ENCODE measurements around the gene AQP7.
"Not testable (repeated sequence)": the region's sequence is repeated elsewhere in the genome, so short reads cannot be mapped to it uniquely, and the experiment has no call there.

Gene AQP7

GRCh38 chr9:33366979-33367480, 35.3 kb downstream of the AQP7 start:
- DNase-seq = no peak

DNA sequence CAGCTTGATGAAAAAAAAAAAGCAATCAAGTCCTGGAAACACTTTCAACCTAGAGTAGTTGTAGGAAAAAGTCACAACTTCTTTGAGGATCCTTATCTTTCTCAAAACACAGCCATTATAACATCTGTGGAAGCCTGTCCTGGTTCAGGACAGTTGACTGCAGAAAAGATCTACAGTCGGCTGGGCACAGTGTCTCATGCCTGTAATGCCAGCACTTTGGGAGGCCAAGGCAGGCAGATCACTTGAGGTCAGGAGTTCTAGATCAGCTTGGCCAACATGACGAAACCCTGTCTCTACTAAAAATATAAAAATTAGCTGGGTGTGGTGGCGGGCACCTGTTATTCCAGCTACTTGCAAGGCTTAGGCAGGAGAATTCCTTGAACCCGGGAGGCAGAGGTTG, 37.6 kb downstream of the AQP7 start:
- DNase-seq = not testable (repeated sequence)

DNA sequence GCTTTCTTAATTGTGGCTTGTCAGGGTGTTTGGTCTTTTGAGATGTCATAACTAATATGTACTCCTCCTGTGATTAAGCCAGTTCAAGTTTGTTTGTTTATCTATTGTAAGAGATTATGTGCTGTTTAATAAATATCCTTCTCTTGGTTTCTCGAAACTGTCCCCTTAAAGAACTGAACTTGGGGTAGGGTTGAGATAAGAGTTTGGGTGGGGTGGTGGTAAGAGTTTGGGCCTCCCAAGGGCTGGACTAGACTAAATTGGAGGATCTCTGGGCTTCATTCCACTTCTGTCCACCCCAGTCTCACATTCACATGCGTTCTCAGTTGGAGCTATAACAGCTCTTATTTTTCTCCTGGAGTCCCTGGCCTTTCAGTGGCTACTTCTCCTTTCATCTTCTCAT, 38.2 kb downstream of the AQP7 start:
- DNase-seq = no peak

GRCh38 chr9:33358641-33359040, 43.7 kb downstream of the AQP7 start:
- not testable (repeated sequence) for DNase-seq

DNA sequence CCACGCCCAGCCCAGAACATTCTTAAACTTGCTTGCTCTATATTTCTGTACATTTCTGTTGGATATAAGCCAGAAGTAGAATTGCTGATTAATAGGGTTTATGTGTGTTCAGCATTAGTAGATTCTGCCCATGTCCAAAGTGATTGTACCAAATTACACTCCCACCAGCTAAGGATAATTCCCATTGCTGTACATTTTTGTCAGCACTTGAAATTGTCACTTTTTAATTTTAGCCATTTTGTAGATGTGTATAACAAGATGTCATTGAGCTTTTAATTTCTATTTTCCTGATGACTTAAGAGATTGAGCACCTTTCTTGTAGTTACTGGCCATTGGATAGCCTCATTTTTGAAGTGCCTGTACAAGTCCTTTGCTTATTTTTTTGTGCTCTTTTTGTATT, 46.4 kb downstream of the AQP7 start:
- DNase-seq = no peak

GRCh38 chr9:33354651-33355211, 47.6 kb downstream of the AQP7 start:
- DNase-seq = no peak

- no peak for DNase-seq
Measured at GRCh38 chr9:33351547-33351946, 50.8 kb downstream of the AQP7 start.

DNA sequence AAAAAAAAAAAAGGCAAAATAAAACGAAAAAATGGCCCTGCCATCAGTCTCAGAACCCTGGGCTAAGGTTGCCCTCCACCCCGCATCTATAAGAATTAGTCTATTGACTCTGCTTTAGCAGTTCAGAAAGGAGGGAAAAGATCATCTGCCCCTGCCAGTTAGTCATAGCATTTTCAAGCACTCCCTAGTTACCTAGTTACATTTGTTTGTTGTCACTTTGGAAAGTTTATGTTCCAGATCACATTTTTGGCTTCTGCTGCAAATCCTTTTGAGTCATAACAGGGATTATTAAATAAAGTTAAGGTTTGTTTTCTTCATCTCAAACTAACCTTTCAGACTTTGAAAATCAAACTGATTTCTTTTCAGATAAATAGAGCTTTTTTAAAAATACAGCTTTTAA, 52.1 kb downstream of the AQP7 start:
- DNase-seq = no peak

- DNase-seq = no peak
Measured at GRCh38 chr9:33349743-33350142, 52.6 kb downstream of the AQP7 start.

DNA sequence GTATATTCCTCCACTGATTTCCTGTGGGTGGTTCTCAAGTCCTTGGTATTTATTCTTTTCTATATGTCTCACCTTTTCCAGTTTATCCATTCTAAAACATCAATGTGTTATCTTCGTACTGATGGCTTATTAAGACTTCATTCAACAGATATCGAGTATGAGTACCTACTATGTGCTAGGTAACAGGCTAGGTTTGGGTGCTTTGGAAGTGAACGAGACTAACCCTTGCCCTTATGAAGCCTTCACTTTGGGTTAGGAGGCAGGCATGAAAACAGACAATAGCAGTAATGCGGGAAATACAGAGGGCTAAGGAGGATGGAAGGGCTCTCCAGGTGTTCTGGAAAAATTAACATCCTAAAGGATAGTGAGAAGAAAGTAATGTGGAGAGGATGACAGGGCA, 53.4 kb downstream of the AQP7 start:
- DNase-seq = no peak

DNA sequence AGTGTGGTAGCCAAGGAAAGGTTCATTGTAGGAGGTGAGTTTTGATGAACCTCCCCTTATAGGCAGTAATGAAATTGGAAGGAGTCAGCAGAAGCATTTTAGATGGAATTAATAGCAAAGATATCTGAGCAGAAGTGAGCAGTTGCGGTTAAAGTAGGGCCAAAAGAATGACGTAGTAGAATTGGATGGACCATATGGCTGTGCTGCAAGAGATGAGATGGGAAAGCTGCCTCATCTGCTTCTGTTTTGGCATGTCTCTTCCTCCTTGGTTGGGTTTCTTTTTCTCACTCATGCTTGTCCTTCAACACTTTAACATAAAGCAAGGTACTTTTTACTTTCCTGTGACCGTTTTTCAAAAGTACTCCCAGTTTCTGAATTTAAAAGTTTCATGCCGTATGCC, 55.8 kb downstream of the AQP7 start:
- no peak for DNase-seq

DNA sequence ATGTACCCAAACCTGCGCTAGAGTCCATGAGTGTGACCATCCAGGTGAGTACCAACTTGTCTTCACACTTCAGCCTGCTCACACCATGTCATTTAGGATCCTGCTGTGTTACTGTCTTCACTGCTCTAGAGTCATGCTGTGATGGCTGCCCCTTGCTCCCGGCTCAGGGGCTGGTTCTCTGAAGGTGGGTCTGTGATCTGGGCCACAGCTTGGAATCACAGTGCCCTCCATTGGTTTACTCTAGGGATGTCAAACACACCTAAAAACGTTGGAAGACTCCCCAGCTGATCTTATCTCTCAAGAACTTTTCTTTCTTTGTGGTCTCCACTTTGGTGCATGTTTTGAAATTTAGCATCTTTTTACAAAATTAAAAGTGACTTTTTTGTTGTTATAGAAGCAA, 58.2 kb downstream of the AQP7 start:
- DNase-seq = no peak

GRCh38 chr9:33341182-33341581, 61.2 kb downstream of the AQP7 start:
- DNase-seq = no peak

GRCh38 chr9:33340186-33340585, 62.2 kb downstream of the AQP7 start:
- no peak for DNase-seq

Data from stimulated activated naive CD4-positive, alpha-beta T cell treated with Interleukin-2 at 50 U/mL for 16 hours (primary cell).